ENCODE data around the gene TMED8. TPM values are rescaled to one million over a fixed set of nuclear protein-coding genes. Genes with fewer than 3 reads are reported as not detected.

The TMED8 gene
- total RNA-seq, 1 experiment from 2014 or later, result 21.2 TPM

DNA sequence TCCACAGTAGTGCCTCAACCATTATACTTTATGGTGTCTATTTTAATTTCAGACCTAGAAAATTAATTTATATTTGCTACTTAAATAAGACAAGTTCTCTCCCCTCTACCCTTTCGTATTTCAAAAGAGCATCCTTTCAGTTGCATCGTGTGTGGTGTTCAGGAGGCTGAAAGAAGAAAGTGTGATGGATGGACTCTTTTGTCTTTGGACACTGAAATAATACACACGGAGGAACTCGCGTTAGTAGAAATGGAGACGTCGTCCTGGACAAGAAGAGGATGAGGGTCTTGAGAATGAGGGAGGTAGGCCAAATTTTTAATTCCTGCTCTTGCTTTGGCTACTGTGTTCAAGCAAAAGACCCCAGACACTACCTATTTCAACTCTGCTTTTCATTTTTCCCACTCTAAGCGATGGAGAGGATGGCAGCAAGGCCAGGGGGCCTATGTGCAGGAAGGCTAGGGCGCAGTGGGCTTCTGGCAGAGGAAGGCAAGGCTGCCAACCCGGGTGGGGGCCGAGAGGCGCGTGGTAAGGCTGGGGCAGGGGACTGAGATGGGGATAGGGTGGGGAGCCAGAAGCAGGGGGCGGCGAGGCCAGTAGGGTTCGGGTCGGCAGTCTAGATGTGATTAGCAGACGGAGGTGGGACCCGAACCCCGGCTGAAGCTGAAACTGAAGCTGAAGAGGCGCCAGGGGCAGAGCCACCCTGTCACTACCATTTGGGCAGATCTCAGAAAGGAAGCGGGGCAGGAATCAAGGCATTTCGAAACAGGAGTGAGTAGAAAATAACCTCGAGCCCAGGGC is 722 bp downstream of the TMED8 start:
- Histone ChIP-seq H3K9me3 (ENCODE audit: control insufficient read depth in 1 of 2, insufficient read depth in 1 of 2, low read depth in 1 of 2, low read length in 2 of 2) (no peaks in the 10 kb centered on the region), H3K9ac (ENCODE audit: low read length) (peak overlapping the region; percentile 80), H3K9me2 (ENCODE audit: insufficient read depth) (no peaks in the 10 kb centered on the region), H3K4me1 (ENCODE audit: control insufficient read depth in 1 of 2, insufficient read depth in 2 of 2, low read length in 2 of 2) (peaks cover 12 to 16% of the 10 kb centered on the region in 2 experiments; a peak in 3 of 4 replicates), H2AFZ (ENCODE audit: low read depth, low read length, poor library complexity, severe bottlenecking) (no peak overlapping the region), H3K27ac (ENCODE audit: low read depth, low read length) (peak overlapping the region; percentile 95), H3K79me2 (ENCODE audit: insufficient read depth, low read length) (peaks cover 31% of the 10 kb centered on the region), H3K4me3 (replicated peaks in 1 of 2; ENCODE audit: low read depth in 1 of 2, low read length in 2 of 2) (peak overlapping the region; percentile 64 to 69), H3K4me2 (ENCODE audit: low read length) (peak overlapping the region; percentile 88), H4K20me1 (ENCODE audit: insufficient read depth) (no peaks in the 10 kb centered on the region), H3K27me3 (ENCODE audit: insufficient read depth, low read length) (no peaks in the 10 kb centered on the region; the same call in 1 of the 2 replicates), H3K36me3 (ENCODE audit: control insufficient read depth in 1 of 2, insufficient read depth in 2 of 2, low read length in 2 of 2) (no peaks in the 10 kb centered on the region)
- RAD21 ChIA-PET (ENCODE audit: low non-redundant PET in 1 of 2, low total read pairs in 2 of 2, uncharacterized antibody in 2 of 2, unreplicated experiment in 2 of 2), result no interaction called here
- intact Hi-C loops (cut with micrococcal nuclease), result loop anchor here (5.0 kb wide), 1 partner anchor 81 kb away; the partner anchor contains the start of genes AHSA1 and VIPAS39
- peak; percentile 40 for ATAC-seq
- POLR2A ChIA-PET, result interaction anchor here (0.6 kb wide), 1 partner anchor 512 kb away, joined by 3 read pairs; no protein-coding TSS in a partner anchor
- no peak for DNase-seq (ENCODE audit: low read depth, low spot score)
- TF ChIP-seq SRF (IDR thresholded peaks at IDR 0.05; ENCODE audit: low read depth) (no peak), JUND (IDR thresholded peaks at IDR 0.05) (no peak), CEBPB (IDR thresholded peaks at IDR 0.05; ENCODE audit: low read depth) (no peak), POLR2A (IDR thresholded peaks at IDR 0.05; ENCODE audit: borderline replicate concordance, extremely low read depth, insufficient read depth, insufficient read length) (no peak), RAD21 (IDR thresholded peaks at IDR 0.05; ENCODE audit: low read depth) (no peak), YY1 (IDR thresholded peaks at IDR 0.05; ENCODE audit: extremely low read depth, insufficient replicate concordance, low read depth, low read length) (no peak), ELF1 (IDR thresholded peaks at IDR 0.05; ENCODE audit: borderline replicate concordance, low read depth) (no peak), POLR2AphosphoS5 (IDR thresholded peaks at IDR 0.05; ENCODE audit: low read depth, low read length) (no peak), EZH2 (IDR thresholded peaks at IDR 0.05) (no peak), SP1 (IDR thresholded peaks at IDR 0.05; ENCODE audit: low read depth) (no peak), TCF7L2 (IDR thresholded peaks at IDR 0.05; ENCODE audit: borderline replicate concordance, extremely low read depth, insufficient read depth, insufficient read length) (no peak), CBX3 (IDR thresholded peaks at IDR 0.05; ENCODE audit: low read depth) (no peak), EZH2phosphoT487 (IDR thresholded peaks at IDR 0.05; ENCODE audit: borderline replicate concordance) (no peak)
- TF ChIP-seq, protein P1, sequence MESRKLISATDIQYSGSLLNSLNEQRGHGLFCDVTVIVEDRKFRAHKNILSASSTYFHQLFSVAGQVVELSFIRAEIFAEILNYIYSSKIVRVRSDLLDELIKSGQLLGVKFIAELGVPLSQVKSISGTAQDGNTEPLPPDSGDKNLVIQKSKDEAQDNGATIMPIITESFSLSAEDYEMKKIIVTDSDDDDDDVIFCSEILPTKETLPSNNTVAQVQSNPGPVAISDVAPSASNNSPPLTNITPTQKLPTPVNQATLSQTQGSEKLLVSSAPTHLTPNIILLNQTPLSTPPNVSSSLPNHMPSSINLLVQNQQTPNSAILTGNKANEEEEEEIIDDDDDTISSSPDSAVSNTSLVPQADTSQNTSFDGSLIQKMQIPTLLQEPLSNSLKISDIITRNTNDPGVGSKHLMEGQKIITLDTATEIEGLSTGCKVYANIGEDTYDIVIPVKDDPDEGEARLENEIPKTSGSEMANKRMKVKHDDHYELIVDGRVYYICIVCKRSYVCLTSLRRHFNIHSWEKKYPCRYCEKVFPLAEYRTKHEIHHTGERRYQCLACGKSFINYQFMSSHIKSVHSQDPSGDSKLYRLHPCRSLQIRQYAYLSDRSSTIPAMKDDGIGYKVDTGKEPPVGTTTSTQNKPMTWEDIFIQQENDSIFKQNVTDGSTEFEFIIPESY (IDR thresholded peaks at IDR 0.05; ENCODE audit: extremely low read depth, insufficient replicate concordance, low read length), result no peak
- TF ChIP-seq, protein P2, sequence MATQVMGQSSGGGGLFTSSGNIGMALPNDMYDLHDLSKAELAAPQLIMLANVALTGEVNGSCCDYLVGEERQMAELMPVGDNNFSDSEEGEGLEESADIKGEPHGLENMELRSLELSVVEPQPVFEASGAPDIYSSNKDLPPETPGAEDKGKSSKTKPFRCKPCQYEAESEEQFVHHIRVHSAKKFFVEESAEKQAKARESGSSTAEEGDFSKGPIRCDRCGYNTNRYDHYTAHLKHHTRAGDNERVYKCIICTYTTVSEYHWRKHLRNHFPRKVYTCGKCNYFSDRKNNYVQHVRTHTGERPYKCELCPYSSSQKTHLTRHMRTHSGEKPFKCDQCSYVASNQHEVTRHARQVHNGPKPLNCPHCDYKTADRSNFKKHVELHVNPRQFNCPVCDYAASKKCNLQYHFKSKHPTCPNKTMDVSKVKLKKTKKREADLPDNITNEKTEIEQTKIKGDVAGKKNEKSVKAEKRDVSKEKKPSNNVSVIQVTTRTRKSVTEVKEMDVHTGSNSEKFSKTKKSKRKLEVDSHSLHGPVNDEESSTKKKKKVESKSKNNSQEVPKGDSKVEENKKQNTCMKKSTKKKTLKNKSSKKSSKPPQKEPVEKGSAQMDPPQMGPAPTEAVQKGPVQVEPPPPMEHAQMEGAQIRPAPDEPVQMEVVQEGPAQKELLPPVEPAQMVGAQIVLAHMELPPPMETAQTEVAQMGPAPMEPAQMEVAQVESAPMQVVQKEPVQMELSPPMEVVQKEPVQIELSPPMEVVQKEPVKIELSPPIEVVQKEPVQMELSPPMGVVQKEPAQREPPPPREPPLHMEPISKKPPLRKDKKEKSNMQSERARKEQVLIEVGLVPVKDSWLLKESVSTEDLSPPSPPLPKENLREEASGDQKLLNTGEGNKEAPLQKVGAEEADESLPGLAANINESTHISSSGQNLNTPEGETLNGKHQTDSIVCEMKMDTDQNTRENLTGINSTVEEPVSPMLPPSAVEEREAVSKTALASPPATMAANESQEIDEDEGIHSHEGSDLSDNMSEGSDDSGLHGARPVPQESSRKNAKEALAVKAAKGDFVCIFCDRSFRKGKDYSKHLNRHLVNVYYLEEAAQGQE (IDR thresholded peaks at IDR 0.05; ENCODE audit: low read depth), result no peak
- TF ChIP-seq, protein P3, sequence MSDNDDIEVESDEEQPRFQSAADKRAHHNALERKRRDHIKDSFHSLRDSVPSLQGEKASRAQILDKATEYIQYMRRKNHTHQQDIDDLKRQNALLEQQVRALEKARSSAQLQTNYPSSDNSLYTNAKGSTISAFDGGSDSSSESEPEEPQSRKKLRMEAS (IDR thresholded peaks at IDR 0.05), result no peak
- CTCF ChIA-PET, result interaction anchor here (1.4 kb wide), 1 partner anchor 55 kb away, joined by 5 read pairs; the partner anchor contains the start of gene GSTZ1
- no TSS peak for BruUV-seq (replicated peaks)

All from HCT116 (cell line).